GM12878 (cell line): ENCODE results near the gene SLC28A1. TPM values are rescaled to one million over a fixed set of nuclear protein-coding genes. Genes with fewer than 3 reads are reported as not detected.

Source experiments
- ATAC-seq: fragments of 200-7000 bp; cut with Tn5 transposase; 3 replicates; pipeline ENCODE4 v1.9.1; 2020; ENCODE audit warnings: mild to moderate bottlenecking, moderate library complexity
- BruUV-seq: library from RNA; stranded (reverse); fragments of 400-500 nt; replicated peaks from 2 replicates; lab custom pipeline; 2021; lab: Mats Ljungman, UMichigan
- CTCF ChIA-PET: fragments of 300-600 bp; sonication (Branson Sonifier 250); formaldehyde crosslinking; extraction: SDS; loops from one replicate; lab custom pipeline; 2021; ENCODE audit warnings: inconsistent platforms; lab: Yijun Ruan, JAX
- POLR2A ChIA-PET: fragments of 350-600 bp; formaldehyde crosslinking; extraction: SDS; loops from one replicate; lab custom pipeline; 2021; ENCODE audit warnings: inconsistent platforms; lab: Charles Lee
- RAD21 ChIA-PET: fragments of 300-600 bp; sonication (Branson Sonifier 250); formaldehyde crosslinking; loops from one replicate; lab custom pipeline; 2023; ENCODE audit warnings: antibody characterized with exemption; ENCODE audit not compliant: unreplicated experiment; lab: Charles Lee
- SMC1A ChIA-PET: fragments of 300-600 bp; sonication (Branson Sonifier 250); formaldehyde crosslinking; loops from one replicate; lab custom pipeline; 2023; ENCODE audit not compliant: unreplicated experiment, uncharacterized antibody; lab: Charles Lee
- DNase-seq: peaks from one replicate; pipeline ENCODE4 v3.0.0-alpha.2; 2011; ENCODE audit warnings: low read depth, low spot score
- FAIRE-seq: peaks from 3 replicates; lab custom pipeline; 2011; peaks lifted over from hg19 to GRCh38; lab: Jason Lieb, UNC
- H2AFZ ChIP-seq: 2 replicates; pipeline ENCODE4 v1.6.0; 2011; ENCODE audit warnings: low read depth, low read length, control low read depth; ENCODE audit not compliant: control insufficient read depth
- H3K27ac ChIP-seq: 2 replicates; pipeline ENCODE4 v1.5.1; 2011; ENCODE audit warnings: control low read depth; ENCODE audit not compliant: control insufficient read depth, insufficient read depth
- H3K27me3 ChIP-seq, 2 experiments: replicated peaks in 1 of 2; 2 replicates each; pipeline versions ENCODE4 v1.6.0 to v1.6.1; 2011; ENCODE audit warnings: low read length in 1 of 2; ENCODE audit not compliant: control insufficient read depth in 2 of 2, insufficient read depth in 2 of 2
- H3K36me3 ChIP-seq, 2 experiments: 2 replicates each; pipeline ENCODE4 v1.5.1; 2011; ENCODE audit warnings: low read length in 1 of 2; ENCODE audit not compliant: control insufficient read depth in 2 of 2, insufficient read depth in 2 of 2
- H3K4me1 ChIP-seq: 2 replicates; pipeline ENCODE4 v1.6.1; 2011; ENCODE audit warnings: mild to moderate bottlenecking, low read length, moderate library complexity, mixed read lengths; ENCODE audit not compliant: control insufficient read depth, insufficient read depth
- H3K4me2 ChIP-seq: 2 replicates; pipeline ENCODE4 v1.6.0; 2011; ENCODE audit warnings: control low read depth; ENCODE audit not compliant: control insufficient read depth, insufficient read depth
- H3K4me3 ChIP-seq: fragments of 200-600 bp; sonication (generic); 2 replicates; pipeline ENCODE4 v1.5.1; 2016
- H3K79me2 ChIP-seq: 2 replicates; pipeline ENCODE4 v1.6.0; 2011; ENCODE audit warnings: low read length; ENCODE audit not compliant: control insufficient read depth, insufficient read depth
- H3K9ac ChIP-seq: 2 replicates; pipeline ENCODE4 v1.8.0; 2011; ENCODE audit warnings: low read length, control low read depth, mixed read lengths; ENCODE audit not compliant: control insufficient read depth, insufficient read depth
- H3K9me3 ChIP-seq: replicated peaks from 3 replicates; pipeline ENCODE4 v1.5.1; 2011; ENCODE audit warnings: mild to moderate bottlenecking, low read length; ENCODE audit not compliant: control insufficient read depth, insufficient read depth
- H4K20me1 ChIP-seq: 2 replicates; pipeline ENCODE4 v1.6.0; 2011; ENCODE audit not compliant: control insufficient read depth, insufficient read depth
- CTCF ChIP-seq, 3 experiments: IDR thresholded peaks in 2 of 3; conservative IDR thresholded peaks in 1 of 3; 2 replicates each; pipeline ENCODE4 v1.5.1; 2011; ENCODE audit warnings: low read depth in 3 of 3, low read length in 3 of 3, mild to moderate bottlenecking in 3 of 3, control low read depth in 2 of 3, moderate library complexity in 2 of 3, inconsistent platforms in 1 of 3, mixed read lengths in 1 of 3; ENCODE audit not compliant: control insufficient read depth in 2 of 3, insufficient read depth in 1 of 3; ENCODE audit errors: extremely low read depth in 1 of 3
- HDAC2 ChIP-seq: fragments of 200-600 bp; sonication (generic); IDR thresholded peaks from 2 replicates; pipeline ENCODE4 v1.6.1; 2017
- KLF5 ChIP-seq: fragments of 450-650 bp; IDR thresholded peaks from 2 replicates; pipeline ENCODE4 v1.6.1; 2014; ENCODE audit warnings: mild to moderate bottlenecking; ENCODE audit not compliant: partially characterized antibody
- PAX8 ChIP-seq: fragments of 450-650 bp; IDR thresholded peaks from 2 replicates; pipeline ENCODE4 v1.6.1; 2017; ENCODE audit warnings: mild to moderate bottlenecking, moderate library complexity
- POLR2AphosphoS5 ChIP-seq: IDR thresholded peaks from 2 replicates; pipeline ENCODE4 v1.6.1; 2011; ENCODE audit warnings: mild to moderate bottlenecking, low read length, inconsistent platforms
- RAD51 ChIP-seq: fragments of 450-650 bp; IDR thresholded peaks from 2 replicates; pipeline ENCODE4 v1.6.1; 2016; ENCODE audit warnings: moderate library complexity, mild to moderate bottlenecking, inconsistent platforms
- SMAD1 ChIP-seq: fragments of 450-650 bp; IDR thresholded peaks from 2 replicates; pipeline ENCODE4 v1.6.1; 2018; ENCODE audit warnings: mild to moderate bottlenecking, low read depth; ENCODE audit not compliant: partially characterized antibody
- SUZ12 ChIP-seq: fragments of 200-600 bp; sonication (generic); IDR thresholded peaks from one replicate; pipeline ENCODE4 v1.6.1; 2018; ENCODE audit warnings: antibody characterized with exemption, mild to moderate bottlenecking; ENCODE audit not compliant: unreplicated experiment
- YY1 ChIP-seq: IDR thresholded peaks from 2 replicates; pipeline ENCODE4 v1.6.1; 2011; ENCODE audit warnings: low read depth, mild to moderate bottlenecking, low read length
- ZNF274 ChIP-seq: IDR thresholded peaks from one replicate; pipeline ENCODE4 v1.8.0; 2011; ENCODE audit not compliant: insufficient read length, insufficient read depth
- ZNF622 ChIP-seq: fragments of 450-650 bp; IDR thresholded peaks from 2 replicates; pipeline ENCODE4 v1.6.1; 2017; ENCODE audit warnings: mild to moderate bottlenecking, inconsistent platforms
- ZNF687 ChIP-seq: fragments of 450-650 bp; IDR thresholded peaks from 2 replicates; pipeline ENCODE4 v1.6.1; 2017; ENCODE audit warnings: mild to moderate bottlenecking, moderate library complexity
- WGBS: methylation state at CpG from one replicate; pipeline ENCODE4 v1.1.6; 2016; ENCODE audit warnings: low lambda C conversion rate; ENCODE audit not compliant: insufficient replicate concordance, insufficient coverage; ENCODE audit errors: missing lambda C conversion rate; 5-methylcytosine and 5-hydroxymethylcytosine counted together
- in situ Hi-C: fragments of 300-500 bp; cut with MboI; formaldehyde crosslinking; loops from 9 replicates; pipeline ENCODE4 v1.14.3; 2018; ENCODE audit warnings: mixed read lengths
- intact Hi-C: fragments of 100-400 bp; cut with micrococcal nuclease; formaldehyde crosslinking; loops from one replicate; pipeline ENCODE4 v1.14.2; 2022; ENCODE audit not compliant: unreplicated experiment
- polyA plus RNA-seq, 11 experiments: library from polyadenylated mRNA; depleted of rRNA in 4 of 11; unstranded in 6 of 11; stranded (reverse) in 5 of 11; fragments of >200 nt; fragmentation: Nextera tagmentation in 4 of 11; fragmentation: Illumina TruSeq in 1 of 11; extraction: Ambion mirVana in 4 of 11; extraction: Trizol in 1 of 11; gene quantifications; 1 replicate in 1 of 11; 2 replicates in 10 of 11; pipeline versions ENCODE4 v1.2.1 to v1.2.3, GENCODE V29; 2011 to 2016; ENCODE audit warnings: inconsistent platforms in 2 of 11, missing spikeins in 2 of 11, low read depth in 1 of 11
- total RNA-seq, 4 experiments: library from RNA; depleted of rRNA in 3 of 4; stranded (reverse); fragments of >200 nt in 3 of 4; fragmentation: Illumina TruSeq in 1 of 4; extraction: Trizol in 1 of 4; gene quantifications; 2 replicates each; pipeline versions ENCODE4 v1.2.1 to v1.2.3, GENCODE V29; 2013 to 2021

The SLC28A1 gene
- total and polyA plus RNA-seq, 10 of the 15 experiments (the other 5 are each of a cell fraction or from before 2014, with no cell fraction given), result not detected

GRCh38 chr15:84846269-84846668, 38.2 kb upstream of the SLC28A1 start:
- Histone ChIP-seq H3K4me3 (no peak overlapping the region), H3K27ac (no peak overlapping the region), H3K36me3 (no peaks in the 10 kb centered on the region)
- CTCF ChIA-PET, result interaction anchor here (1.0 to 3.0 kb wide), 5 partner anchors 11 to 222 kb away, joined by 3 to 26 read pairs (median 10); no protein-coding TSS in a partner anchor
- in situ Hi-C loops, result no loop called here
- TF ChIP-seq ZNF622, result no peak
- no peak for TF ChIP-seq YY1
- no peak for TF ChIP-seq RAD51
- TF ChIP-seq SMAD1, result no peak
- no peak for TF ChIP-seq KLF5
- no peak for TF ChIP-seq PAX8
- no peak for TF ChIP-seq HDAC2
- TF ChIP-seq ZNF687, result no peak
- no peak for TF ChIP-seq SUZ12
- no peak for TF ChIP-seq CTCF (IDR thresholded peaks at IDR 0.05 in 2 of 3, conservative IDR thresholded peaks at IDR 0.05 in 1 of 3; ENCODE audit: control insufficient read depth in 2 of 3, extremely low read depth in 1 of 3, insufficient read depth in 1 of 3, low read depth in 3 of 3, low read length in 3 of 3)
- no peak for TF ChIP-seq POLR2AphosphoS5
- no peak for TF ChIP-seq ZNF274
- TF ChIP-seq, all 136 proteins: peak for 0
- intact Hi-C loops, result loop anchor here (5.0 to 10.0 kb wide), 2 partner anchors 81 to 199 kb away; no protein-coding TSS in a partner anchor
- H2AFZ ChIP-seq, result no peak overlapping the region
- no peak overlapping the region for H3K4me2 ChIP-seq
- DNase-seq, result no peak
- no peaks in the 10 kb centered on the region for H3K4me1 ChIP-seq
- POLR2A ChIA-PET, result no interaction called here
- no peak for ATAC-seq
- no peaks in the 10 kb centered on the region for H3K79me2 ChIP-seq
- WGBS, result 75% methylated on average over 1 of the region's 1 CpG
- RAD21 ChIA-PET, result interaction anchor here (0.5 to 1.4 kb wide), 2 partner anchors 10 to 110 kb away, joined by 3 read pairs; no protein-coding TSS in a partner anchor
- H4K20me1 ChIP-seq, result no peaks in the 10 kb centered on the region
- H3K9ac ChIP-seq, result no peak overlapping the region
- no peaks in the 10 kb centered on the region for H3K27me3 ChIP-seq
- BruUV-seq, result no TSS peak
- FAIRE-seq, result no peak
- peaks cover 5% of the 10 kb centered on the region for H3K9me3 ChIP-seq
- SMC1A ChIA-PET, result interaction anchor here (1.1 to 1.4 kb wide), 3 partner anchors 12 to 80 kb away, joined by 3 to 4 read pairs (median 3); no protein-coding TSS in a partner anchor
